CD4-positive, alpha-beta memory T cell (primary cell): Measurements from ENCODE around the gene FNBP1. TPM values are rescaled to one million over a fixed set of nuclear protein-coding genes. Genes with fewer than 3 reads are reported as not detected.

Source experiments
- CTCF ChIA-PET: fragments of 350-600 bp; sonication (Branson Sonifier 250); formaldehyde crosslinking; loops from one replicate; lab custom pipeline; 2021; ENCODE audit warnings: inconsistent platforms; ENCODE audit not compliant: partially characterized antibody; lab: Charles Lee
- POLR2A ChIA-PET: fragments of 350-600 bp; sonication (Branson Sonifier 250); formaldehyde crosslinking; loops from one replicate; lab custom pipeline; 2021; ENCODE audit not compliant: partially characterized antibody; lab: Charles Lee
- DNase-seq, 5 donors: peaks; one replicate each; pipeline versions ENCODE4 v3.0.0 to v3.0.0-alpha.2; 2020 to 2022; ENCODE audit warnings: mixed read lengths in 1 of 5
- H3K27ac ChIP-seq: one replicate; pipeline ENCODE4 v1.7.0; 2013; ENCODE audit warnings: low read depth, low read length
- H3K27me3 ChIP-seq: 2 replicates; pipeline ENCODE4 v1.7.0; 2013; ENCODE audit warnings: mild to moderate bottlenecking, low read length, moderate library complexity; ENCODE audit not compliant: insufficient read depth
- H3K36me3 ChIP-seq: 2 replicates; pipeline ENCODE4 v1.7.0; 2013; ENCODE audit warnings: mild to moderate bottlenecking, low read length, moderate library complexity; ENCODE audit not compliant: insufficient read depth
- H3K4me1 ChIP-seq: 2 replicates; pipeline ENCODE4 v1.7.0; 2013; ENCODE audit warnings: mild to moderate bottlenecking, low read length, moderate library complexity; ENCODE audit not compliant: insufficient read depth
- H3K4me3 ChIP-seq, 2 donors: one replicate each; pipeline ENCODE4 v1.7.0; 2013; ENCODE audit warnings: low read length in 2 of 2, mild to moderate bottlenecking in 1 of 2
- H3K9me3 ChIP-seq, 2 donors: one replicate each; pipeline ENCODE4 v1.7.0; 2013; ENCODE audit warnings: low read length in 2 of 2, control low read depth in 1 of 2; ENCODE audit not compliant: control insufficient read depth in 1 of 2
- H3K27ac Mint-ChIP-seq, 7 donors: one replicate each; pipeline ENCODE4 v1.8.0; 2020 to 2021; ENCODE audit warnings: mixed read lengths in 7 of 7, mild to moderate bottlenecking in 6 of 7, inconsistent platforms in 3 of 7, moderate library complexity in 3 of 7
- H3K27me3 Mint-ChIP-seq, 2 donors: one replicate each; pipeline ENCODE4 v1.8.0; 2020 to 2021; ENCODE audit warnings: mixed read lengths in 2 of 2
- H3K36me3 Mint-ChIP-seq, 2 donors: one replicate each; pipeline ENCODE4 v1.8.0; 2020 to 2021; ENCODE audit warnings: mixed read lengths in 2 of 2, inconsistent platforms in 1 of 2, mild to moderate bottlenecking in 1 of 2
- H3K4me1 Mint-ChIP-seq, 4 donors: one replicate each; pipeline ENCODE4 v1.8.0; 2020 to 2021; ENCODE audit warnings: mixed read lengths in 4 of 4, mild to moderate bottlenecking in 1 of 4
- H3K4me3 Mint-ChIP-seq, 8 donors: one replicate each; pipeline ENCODE4 v1.8.0; 2020 to 2021; ENCODE audit warnings: mixed read lengths in 8 of 8, mild to moderate bottlenecking in 7 of 8, moderate library complexity in 6 of 8, inconsistent platforms in 3 of 8
- H3K9me3 Mint-ChIP-seq, 8 donors: one replicate each; pipeline ENCODE4 v1.8.0; 2020 to 2021; ENCODE audit warnings: mixed read lengths in 8 of 8, mild to moderate bottlenecking in 5 of 8, inconsistent platforms in 3 of 8, moderate library complexity in 1 of 8
- intact Hi-C: fragments of 100-400 bp; cut with micrococcal nuclease; formaldehyde crosslinking; loops from one replicate; pipeline ENCODE4 v1.15.1; 2023
- polyA plus RNA-seq, 2 donors: library from polyadenylated mRNA; unstranded; fragments of 300-500 nt; fragmentation: Illumina TruSeq; gene quantifications; one replicate each; pipeline ENCODE4 v1.2.3, GENCODE V29; 2021
- total RNA-seq, 2 experiments: library from RNA; stranded (reverse); gene quantifications; one replicate each; pipeline ENCODE4 v1.2.3, GENCODE V29; 2021

The FNBP1 gene
- total and polyA plus RNA-seq, 4 experiments from 2014 or later: 143 to 202 (median 181) TPM

DNA sequence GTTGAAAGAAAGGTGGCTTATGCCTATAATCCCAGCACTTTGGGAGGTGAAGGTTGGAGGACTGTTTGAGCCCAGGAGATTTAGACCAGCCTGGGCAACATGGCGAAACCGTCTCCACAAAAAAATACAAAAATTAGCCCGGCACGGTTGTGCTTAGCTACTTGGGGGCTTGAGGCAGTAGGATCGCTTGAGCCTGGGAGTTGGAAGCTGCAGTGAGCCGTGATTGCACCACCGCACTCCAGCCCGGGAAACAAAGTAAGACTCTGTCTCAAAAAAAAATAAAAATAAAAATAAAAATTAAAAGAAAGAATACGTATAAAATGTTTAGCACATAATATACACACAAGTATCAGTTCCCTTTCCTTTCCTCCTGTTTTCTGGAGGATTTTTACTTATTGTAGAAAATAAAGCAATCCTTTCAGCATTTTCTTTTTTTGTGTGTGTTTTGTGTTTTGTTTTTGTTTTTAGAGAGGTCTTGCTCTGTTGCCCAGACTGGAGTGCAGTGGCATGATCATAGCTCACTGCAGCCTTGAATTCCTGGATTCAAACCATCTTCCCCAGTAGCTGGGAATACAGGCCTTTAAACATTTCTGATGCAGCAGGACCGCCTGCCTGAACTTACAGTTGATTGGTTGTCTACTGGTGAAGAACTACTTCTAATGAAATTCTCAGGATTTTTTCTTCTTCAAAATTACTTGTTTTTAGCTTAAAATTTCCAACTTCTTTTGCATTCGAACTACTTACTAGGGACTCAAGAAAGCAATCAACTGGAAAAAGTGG, 6.6 kb upstream of the FNBP1 start:
- peaks cover 23 to 44% (median 33%) of the 10 kb centered on the region in 4 donors for H3K4me1 Mint-ChIP-seq
- Histone ChIP-seq H3K36me3 (no peaks in the 10 kb centered on the region), H3K4me1 (peaks cover 38% of the 10 kb centered on the region), H3K27me3 (no peaks in the 10 kb centered on the region), H3K9me3 (no peaks in the 10 kb centered on the region), H3K27ac (no peak overlapping the region), H3K4me3 (no peak overlapping the region)
- POLR2A ChIA-PET: interaction anchor here (1.0 to 5.4 kb wide), 3 partner anchors 6 to 163 kb away, joined by 3 to 66 read pairs (median 4); partner anchors contain the start of gene FNBP1
- CTCF ChIA-PET: interaction anchor here (2.1 kb wide), 1 partner anchor 11 kb away, joined by 5 read pairs; no protein-coding TSS in a partner anchor
- no peak overlapping the region for H3K4me3 Mint-ChIP-seq
- H3K27ac Mint-ChIP-seq: peak overlapping the region in 5 of 7 donors; percentile 8 to 68 (median 48)
- H3K36me3 Mint-ChIP-seq: peaks cover 0 to 6% of the 10 kb centered on the region in 2 donors
- no peak for DNase-seq
- intact Hi-C loops: no loop called here
- H3K27me3 Mint-ChIP-seq: no peaks in the 10 kb centered on the region
- no peaks in the 10 kb centered on the region for H3K9me3 Mint-ChIP-seq

DNA sequence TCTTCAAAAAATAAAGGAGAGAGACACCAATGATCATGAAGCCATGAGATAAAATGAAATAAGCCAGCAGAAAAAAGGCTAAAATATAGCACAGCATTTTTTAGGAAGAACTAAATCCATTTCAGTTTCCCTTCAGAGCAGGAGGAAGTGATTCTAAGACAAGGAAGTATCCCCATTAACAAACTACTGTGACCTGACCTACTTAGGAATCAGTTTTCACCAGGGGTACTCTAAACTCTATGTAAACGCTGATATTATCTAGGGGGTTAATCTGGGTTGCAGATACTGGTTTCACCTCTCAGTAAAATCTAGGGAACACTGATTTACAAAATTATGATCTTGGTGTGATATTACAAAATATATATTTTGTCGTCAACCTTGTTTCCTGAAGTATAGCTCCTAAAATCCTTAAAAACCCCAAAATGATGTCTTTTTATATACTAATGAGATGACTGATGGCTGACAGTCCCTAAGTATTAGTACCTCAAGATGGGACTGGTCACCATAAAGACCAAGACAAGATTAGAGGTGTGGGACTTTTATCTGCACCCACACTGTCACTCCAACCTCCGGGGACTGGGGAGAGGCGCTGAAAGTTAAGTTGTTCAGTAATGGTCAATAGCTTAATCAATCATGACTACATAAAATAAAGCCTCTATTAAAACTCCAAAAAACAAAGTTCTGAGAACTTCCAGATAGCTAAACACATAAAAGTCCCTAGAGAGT, 2.9 kb upstream of the FNBP1 start:
- Histone ChIP-seq H3K27ac (peak overlapping the region; percentile 18), H3K36me3 (no peaks in the 10 kb centered on the region), H3K4me3 (no peak overlapping the region), H3K9me3 (no peaks in the 10 kb centered on the region), H3K27me3 (no peaks in the 10 kb centered on the region), H3K4me1 (peaks cover 27% of the 10 kb centered on the region)
- POLR2A ChIA-PET: interaction anchor here (0.6 to 13.5 kb wide), 9 partner anchors 6 to 243 kb away, joined by 3 to 392 read pairs (median 8); partner anchors contain the start of gene GPR107
- Mint-ChIP-seq H3K27ac (peak overlapping the region; percentile 71 to 96 (median 86)), H3K27me3 (no peaks in the 10 kb centered on the region), H3K4me3 (peak overlapping the region in 7 of 8 donors; percentile 78 to 97 (median 84)), H3K36me3 (peaks cover 0 to 16% of the 10 kb centered on the region in 2 donors), H3K4me1 (peaks cover 23 to 53% (median 29%) of the 10 kb centered on the region in 4 donors), H3K9me3 (peaks cover 0 to 2% (median 0%) of the 10 kb centered on the region in 8 donors)
- intact Hi-C loops: no loop called here
- DNase-seq: no peak
- CTCF ChIA-PET: interaction anchor here (0.7 to 5.8 kb wide), 5 partner anchors 7 to 217 kb away, joined by 3 to 38 read pairs (median 3); partner anchors contain the start of gene GPR107

DNA sequence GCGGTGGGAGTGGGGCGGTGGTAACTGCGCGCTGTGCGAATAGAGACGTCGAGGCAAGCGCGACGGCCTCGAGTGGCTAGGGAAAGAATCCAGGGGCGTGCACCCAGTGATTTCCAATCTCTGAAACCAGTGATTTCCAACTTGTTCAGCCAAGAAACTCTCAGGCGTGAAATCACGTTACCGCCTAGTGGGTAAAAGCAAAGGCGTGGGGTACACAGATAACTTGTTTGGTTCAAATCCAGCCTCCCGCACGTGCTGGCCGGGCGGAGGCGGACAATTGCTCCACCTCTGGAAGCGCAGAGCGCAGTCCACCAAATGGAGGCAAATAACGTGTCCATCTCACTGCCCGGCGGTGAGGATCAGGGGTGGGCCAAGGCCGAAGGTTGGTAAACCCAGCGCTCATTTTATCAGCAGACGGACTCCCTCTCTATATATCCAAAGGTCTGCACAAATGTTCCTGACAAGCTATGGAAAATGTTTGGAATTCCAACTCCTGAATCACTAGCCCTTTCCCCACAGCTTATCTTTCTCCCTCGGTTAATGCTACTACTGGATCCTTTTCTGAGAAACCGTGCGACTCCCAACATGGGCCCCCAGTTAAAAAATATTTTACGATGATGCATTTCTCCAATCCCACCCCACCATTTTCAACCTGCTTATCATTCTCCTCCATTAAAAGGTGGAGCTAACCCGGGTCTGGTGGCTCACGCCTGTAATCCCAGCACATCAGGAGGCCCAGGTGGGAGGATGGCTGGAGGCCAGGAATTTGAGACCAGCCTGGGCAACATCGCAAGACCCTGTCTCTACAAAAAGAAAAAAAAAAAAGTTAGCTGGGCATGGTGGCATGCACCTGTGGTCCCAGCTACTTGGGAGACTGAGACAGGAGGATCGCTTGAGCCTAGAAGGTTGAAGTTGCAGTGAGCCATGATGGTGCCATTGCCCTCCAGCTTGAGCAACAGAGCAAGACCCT, 950 bp upstream of the FNBP1 start:
- Histone ChIP-seq H3K9me3 (no peaks in the 10 kb centered on the region), H3K4me3 (peak overlapping the region; percentile 52 to 89), H3K27ac (peak overlapping the region; percentile 95), H3K4me1 (peaks cover 35% of the 10 kb centered on the region), H3K27me3 (no peaks in the 10 kb centered on the region), H3K36me3 (no peaks in the 10 kb centered on the region)
- Mint-ChIP-seq H3K27me3 (no peaks in the 10 kb centered on the region), H3K4me3 (peak overlapping the region; percentile 92 to 98 (median 97)), H3K36me3 (peaks cover 0 to 24% of the 10 kb centered on the region in 2 donors), H3K27ac (peak overlapping the region; percentile 93 to 98 (median 97)), H3K4me1 (peaks cover 28 to 60% (median 38%) of the 10 kb centered on the region in 4 donors), H3K9me3 (peaks cover 0 to 2% (median 0%) of the 10 kb centered on the region in 8 donors)
- CTCF ChIA-PET: interaction anchor here (1.2 to 5.8 kb wide), 3 partner anchors 8 to 158 kb away, joined by 3 to 38 read pairs (median 7); partner anchors contain the start of gene GPR107
- no peak for DNase-seq
- intact Hi-C loops: loop anchor here (1.0 to 5.0 kb wide), 3 partner anchors 9 to 158 kb away; partner anchors contain the start of gene GPR107
- POLR2A ChIA-PET: interaction anchor here (0.7 to 13.5 kb wide), 14 partner anchors 8 to 240 kb away, joined by 3 to 392 read pairs (median 10); partner anchors contain the start of genes GPR107 and TOR1B

DNA sequence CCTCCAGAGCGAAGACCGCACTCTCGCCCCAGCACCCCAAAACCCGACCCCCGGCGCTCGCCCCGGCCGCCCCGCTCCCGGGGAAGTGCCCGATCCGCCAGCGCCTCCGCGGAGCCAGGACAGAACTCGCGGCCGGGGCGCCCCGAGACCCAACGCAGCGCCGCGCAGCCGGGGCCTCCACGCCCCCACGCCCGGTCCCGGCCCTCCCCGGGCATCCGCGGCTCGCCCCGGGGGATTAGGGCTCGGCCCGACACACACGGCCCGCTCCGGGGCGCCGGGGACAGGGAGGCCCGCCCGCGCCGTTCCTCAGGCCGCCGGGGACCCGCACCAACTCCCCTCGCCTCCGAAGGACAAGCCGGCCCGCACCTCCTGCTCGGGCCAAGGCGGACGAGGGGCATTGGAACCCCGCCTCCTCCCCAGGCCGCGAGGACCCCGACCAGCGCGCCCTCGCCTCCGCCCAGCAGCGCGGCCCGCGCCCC, 544 bp downstream of the FNBP1 start:
- intact Hi-C loops: loop anchor here (5.0 kb wide), 1 partner anchor 35 kb away; no protein-coding TSS in a partner anchor
- Histone ChIP-seq H3K27ac (peak overlapping the region; percentile 95), H3K27me3 (no peaks in the 10 kb centered on the region), H3K4me1 (peaks cover 46% of the 10 kb centered on the region), H3K36me3 (no peaks in the 10 kb centered on the region), H3K9me3 (no peaks in the 10 kb centered on the region), H3K4me3 (peak overlapping the region; percentile 89)
- Mint-ChIP-seq H3K9me3 (peaks cover 0 to 2% (median 0%) of the 10 kb centered on the region in 8 donors), H3K4me1 (peaks cover 35 to 75% (median 47%) of the 10 kb centered on the region in 4 donors), H3K36me3 (peaks cover 0 to 32% of the 10 kb centered on the region in 2 donors), H3K27ac (peak overlapping the region; percentile 93 to 99 (median 99)), H3K27me3 (no peaks in the 10 kb centered on the region), H3K4me3 (peak overlapping the region; percentile 98 to 100 (median 99))
- CTCF ChIA-PET: interaction anchor here (1.2 to 5.8 kb wide), 3 partner anchors 11 to 157 kb away, joined by 3 to 38 read pairs (median 3); partner anchors contain the start of gene GPR107
- DNase-seq: no peak
- POLR2A ChIA-PET: interaction anchor here (0.7 to 13.5 kb wide), 24 partner anchors 10 to 239 kb away, joined by 3 to 392 read pairs (median 7); partner anchors contain the start of genes C9orf78, GPR107, TOR1B and USP20

DNA sequence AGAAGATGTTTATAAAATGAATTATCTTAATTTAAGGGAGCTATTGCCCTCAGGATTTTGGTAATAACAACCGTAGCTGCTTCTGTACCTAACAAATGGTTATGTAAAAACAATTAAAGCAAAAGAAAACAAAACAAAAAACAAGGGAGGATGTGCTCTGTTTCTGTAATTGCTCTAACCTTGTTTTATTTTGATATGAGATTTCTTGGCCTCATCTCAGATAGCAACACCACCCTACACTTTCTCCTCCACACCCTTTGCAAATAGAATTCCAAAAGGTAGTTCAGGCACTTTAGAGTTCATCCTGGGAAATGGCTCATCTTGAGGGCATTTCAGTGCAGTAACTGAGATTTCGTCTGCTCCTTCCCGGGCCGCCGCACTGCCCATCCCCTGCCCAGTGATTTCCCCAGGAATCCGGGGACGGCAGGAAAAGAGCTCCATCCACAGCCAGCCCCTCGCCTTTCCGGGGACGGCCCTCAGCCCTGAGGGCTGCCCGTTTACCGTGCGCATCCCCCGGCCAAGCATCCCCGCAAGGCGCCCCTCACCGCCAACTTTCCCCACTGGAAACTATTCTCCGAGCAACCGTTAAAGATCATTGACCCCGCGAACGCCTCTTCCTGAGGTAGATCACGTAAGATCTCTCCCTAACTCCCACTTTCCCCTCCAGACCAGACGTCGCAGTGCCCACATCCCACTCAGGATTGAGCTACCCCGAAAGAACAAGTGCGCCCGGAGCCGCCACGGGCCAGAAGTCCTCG, 1.2 kb downstream of the FNBP1 start:
- H3K9me3 ChIP-seq: no peaks in the 10 kb centered on the region
- ChIA-PET CTCF (interaction anchor here (0.7 to 5.8 kb wide), 6 partner anchors 11 to 156 kb away, joined by 3 to 38 read pairs (median 3); partner anchors contain the start of gene GPR107), POLR2A (interaction anchor here (0.7 to 13.5 kb wide), 26 partner anchors 10 to 209 kb away, joined by 3 to 392 read pairs (median 7); partner anchors contain the start of genes C9orf78, GPR107 and USP20)
- H3K27ac Mint-ChIP-seq: peak overlapping the region; percentile 93 to 99 (median 99)
- DNase-seq: no peak
- H3K27me3 Mint-ChIP-seq: no peaks in the 10 kb centered on the region
- no peaks in the 10 kb centered on the region for H3K36me3 ChIP-seq
- no peaks in the 10 kb centered on the region for H3K27me3 ChIP-seq
- peaks cover 0 to 35% of the 10 kb centered on the region in 2 donors for H3K36me3 Mint-ChIP-seq
- H3K9me3 Mint-ChIP-seq: peaks cover 0 to 2% (median 0%) of the 10 kb centered on the region in 8 donors
- peak overlapping the region; percentile 89 for H3K4me3 ChIP-seq
- peaks cover 40 to 81% (median 53%) of the 10 kb centered on the region in 4 donors for H3K4me1 Mint-ChIP-seq
- intact Hi-C loops: loop anchor here (5.0 kb wide), 1 partner anchor 35 kb away; no protein-coding TSS in a partner anchor
- H3K4me1 ChIP-seq: peaks cover 52% of the 10 kb centered on the region
- H3K27ac ChIP-seq: peak overlapping the region; percentile 95
- peak overlapping the region; percentile 98 to 100 (median 99) for H3K4me3 Mint-ChIP-seq
